Kidney epithelial cell (primary cell): ENCODE results near the gene GVQW3. TPM values are rescaled to one million over a fixed set of nuclear protein-coding genes. Genes with fewer than 3 reads are reported as not detected.

Experiments
- DNase-seq: peaks from one replicate; pipeline ENCODE4 v3.0.0-alpha.2; 2010; ENCODE audit warnings: low read depth
- H3K27me3 ChIP-seq: 2 replicates; pipeline ENCODE4 v1.6.0; 2011; ENCODE audit warnings: low read length; ENCODE audit not compliant: control insufficient read depth, insufficient read depth
- H3K36me3 ChIP-seq: 2 replicates; pipeline ENCODE4 v1.5.1; 2011; ENCODE audit warnings: low read length; ENCODE audit not compliant: control insufficient read depth, insufficient read depth
- H3K4me3 ChIP-seq: 2 replicates; pipeline ENCODE4 v1.5.1; 2011; ENCODE audit warnings: low read depth, mild to moderate bottlenecking, control low read depth, low read length
- total RNA-seq: library from RNA; depleted of rRNA; stranded (reverse); fragments of >200 nt; gene quantifications from 2 replicates; pipeline ENCODE4 v1.2.3, GENCODE V29; 2015
- TF ChIP-seq, protein P1 (sequence below): IDR thresholded peaks from 2 replicates; pipeline ENCODE4 v1.5.1; 2011; ENCODE audit warnings: mild to moderate bottlenecking, moderate library complexity, low read length, control low read depth, inconsistent platforms; ENCODE audit not compliant: insufficient read depth, poor library complexity, severe bottlenecking

GVQW3 gene
- total RNA-seq, 1 donor from 2014 or later = 1.1 TPM

DNA sequence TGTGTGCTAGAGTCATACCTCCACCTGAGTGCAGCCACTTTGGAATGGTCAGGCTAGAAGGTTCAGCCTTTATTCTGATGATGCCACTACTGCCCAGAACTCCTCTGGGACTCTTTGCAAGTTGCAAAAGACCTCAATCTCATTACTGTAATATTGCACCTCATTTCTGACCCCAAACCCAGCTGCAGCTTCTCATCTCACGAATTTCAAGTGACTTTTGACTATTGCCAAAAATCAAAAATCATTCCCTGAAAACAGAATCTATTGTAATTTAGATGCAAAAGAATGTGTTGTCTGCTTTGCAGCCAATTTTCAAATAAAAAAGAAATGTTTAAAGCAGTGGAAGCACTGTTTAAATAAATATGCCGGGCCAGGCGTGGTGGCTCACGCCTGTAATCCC is 25.2 kb downstream of the GVQW3 start:
- Histone ChIP-seq H3K27me3 (no peaks in the 10 kb centered on the region), H3K36me3 (no peaks in the 10 kb centered on the region), H3K4me3 (no peak overlapping the region)
- no peak for DNase-seq
- TF ChIP-seq, protein P1, sequence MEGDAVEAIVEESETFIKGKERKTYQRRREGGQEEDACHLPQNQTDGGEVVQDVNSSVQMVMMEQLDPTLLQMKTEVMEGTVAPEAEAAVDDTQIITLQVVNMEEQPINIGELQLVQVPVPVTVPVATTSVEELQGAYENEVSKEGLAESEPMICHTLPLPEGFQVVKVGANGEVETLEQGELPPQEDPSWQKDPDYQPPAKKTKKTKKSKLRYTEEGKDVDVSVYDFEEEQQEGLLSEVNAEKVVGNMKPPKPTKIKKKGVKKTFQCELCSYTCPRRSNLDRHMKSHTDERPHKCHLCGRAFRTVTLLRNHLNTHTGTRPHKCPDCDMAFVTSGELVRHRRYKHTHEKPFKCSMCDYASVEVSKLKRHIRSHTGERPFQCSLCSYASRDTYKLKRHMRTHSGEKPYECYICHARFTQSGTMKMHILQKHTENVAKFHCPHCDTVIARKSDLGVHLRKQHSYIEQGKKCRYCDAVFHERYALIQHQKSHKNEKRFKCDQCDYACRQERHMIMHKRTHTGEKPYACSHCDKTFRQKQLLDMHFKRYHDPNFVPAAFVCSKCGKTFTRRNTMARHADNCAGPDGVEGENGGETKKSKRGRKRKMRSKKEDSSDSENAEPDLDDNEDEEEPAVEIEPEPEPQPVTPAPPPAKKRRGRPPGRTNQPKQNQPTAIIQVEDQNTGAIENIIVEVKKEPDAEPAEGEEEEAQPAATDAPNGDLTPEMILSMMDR = no peak

DNA sequence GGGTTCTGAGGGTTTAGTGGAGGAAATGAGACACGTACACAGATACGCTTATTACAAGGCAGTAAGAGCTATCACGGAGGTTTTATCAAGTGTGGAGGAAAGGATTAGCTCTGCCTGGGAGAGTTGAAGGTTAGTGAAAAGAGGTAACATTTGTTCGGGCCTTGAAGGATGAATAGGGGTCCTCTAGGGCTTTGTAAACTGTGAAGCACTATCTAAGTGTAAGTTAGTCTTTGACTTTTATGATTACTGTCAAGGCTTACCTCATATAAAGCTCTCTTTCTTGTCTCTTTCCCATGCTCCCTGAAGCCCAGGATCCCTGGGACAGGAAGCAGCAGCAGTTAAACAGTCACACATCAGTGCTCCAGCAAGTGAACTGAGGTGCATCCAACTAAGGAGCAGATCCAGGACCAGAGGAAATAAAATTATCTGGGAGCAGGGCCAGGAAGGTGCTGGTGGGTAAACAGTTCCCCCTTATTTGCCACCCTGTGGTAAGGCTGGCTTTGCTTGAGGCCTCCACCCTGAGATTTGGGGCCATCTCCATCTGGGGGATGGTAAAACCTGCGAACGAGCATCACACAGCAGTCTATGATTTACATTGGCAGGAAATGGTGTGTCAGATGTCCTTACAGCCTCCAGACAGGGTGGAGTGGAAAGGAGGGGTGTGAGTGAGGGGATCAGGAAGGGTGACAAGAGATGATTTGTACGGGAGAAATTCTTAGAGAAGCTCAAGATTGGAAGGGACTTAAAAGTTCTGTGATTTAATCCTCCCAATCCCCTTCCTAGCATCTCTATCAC is 27.2 kb downstream of the GVQW3 start:
- no peak overlapping the region for H3K4me3 ChIP-seq
- peak; percentile 57 for DNase-seq
- H3K27me3 ChIP-seq = no peaks in the 10 kb centered on the region
- TF ChIP-seq, protein P1 = no peak
- H3K36me3 ChIP-seq = no peaks in the 10 kb centered on the region

DNA sequence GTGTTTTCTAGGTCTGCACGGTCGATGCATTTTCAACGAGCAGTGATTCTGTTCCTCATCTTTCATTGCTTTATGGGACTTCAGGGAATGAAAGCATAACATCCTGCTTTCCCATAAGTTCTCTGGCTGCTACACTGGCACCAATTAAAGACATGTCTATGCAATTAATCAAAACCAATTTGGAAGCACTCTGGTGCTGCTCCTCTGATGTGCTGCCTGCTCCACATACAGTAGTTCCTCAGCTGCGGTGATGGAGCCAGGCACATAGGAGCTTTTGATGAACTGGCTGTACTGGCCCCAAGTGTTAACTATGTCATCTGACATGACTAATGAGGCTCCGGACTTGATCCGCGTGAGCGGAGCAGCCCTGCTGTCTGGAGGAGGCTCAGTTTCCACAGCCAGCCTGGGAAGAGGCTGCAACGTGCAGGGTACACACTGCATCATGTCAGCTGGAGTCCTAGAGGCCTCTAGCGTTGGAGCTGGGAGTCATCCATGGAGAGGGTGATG is 29.8 kb downstream of the GVQW3 start:
- TF ChIP-seq, protein P1 = no peak
- DNase-seq = peak; percentile 14
- no peak overlapping the region for H3K4me3 ChIP-seq
- no peaks in the 10 kb centered on the region for H3K27me3 ChIP-seq
- H3K36me3 ChIP-seq = no peaks in the 10 kb centered on the region

DNA sequence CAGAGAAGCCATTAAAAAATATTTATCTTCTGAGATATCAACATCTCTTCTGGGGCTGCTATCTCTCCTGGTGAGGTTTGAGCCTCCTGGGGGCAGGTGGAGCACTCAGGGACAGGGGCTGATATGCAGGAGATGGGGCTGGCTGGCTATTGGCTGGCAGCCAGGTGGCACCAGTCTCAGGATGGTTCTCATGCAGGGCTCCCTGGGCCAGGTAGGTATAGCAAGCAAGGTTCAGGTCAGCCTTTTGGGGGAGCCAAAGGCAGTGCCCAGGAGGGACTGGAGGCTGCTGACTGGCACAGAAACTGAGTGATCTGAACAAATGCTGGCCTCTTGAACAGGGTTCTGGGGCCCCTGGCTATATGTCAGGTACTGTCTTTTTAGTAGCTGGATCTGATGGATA is 34.0 kb downstream of the GVQW3 start:
- Histone ChIP-seq H3K36me3 (no peaks in the 10 kb centered on the region), H3K27me3 (no peaks in the 10 kb centered on the region), H3K4me3 (no peak overlapping the region)
- no peak for DNase-seq
- TF ChIP-seq, protein P1 = no peak

DNA sequence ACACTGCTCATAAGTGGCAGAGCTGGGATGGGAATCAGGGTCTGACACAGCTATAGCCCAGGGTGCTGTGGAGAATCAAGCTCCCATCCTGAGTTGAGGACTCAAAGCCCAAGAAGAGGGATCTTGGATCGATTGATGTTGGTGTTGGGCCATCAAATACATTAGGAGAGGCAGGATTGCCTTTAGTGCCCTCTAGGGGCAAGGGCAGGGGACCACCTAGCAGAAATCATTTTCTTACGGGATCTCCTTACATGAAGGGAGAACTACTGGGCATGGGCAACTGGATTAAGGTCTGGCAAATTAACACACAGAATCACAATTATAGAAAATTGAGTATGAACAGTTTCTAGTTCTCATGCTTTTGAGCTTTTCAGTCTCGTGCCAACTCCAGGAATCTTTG is 38.8 kb downstream of the GVQW3 start:
- Histone ChIP-seq H3K27me3 (no peaks in the 10 kb centered on the region), H3K36me3 (no peaks in the 10 kb centered on the region), H3K4me3 (no peak overlapping the region)
- DNase-seq = no peak
- TF ChIP-seq, protein P1 = peak; percentile 46
